Natural killer cell (primary cell): Measurements from ENCODE around the gene GRAMD2B. TPM values are rescaled to one million over a fixed set of nuclear protein-coding genes. Genes with fewer than 3 reads are reported as not detected.
"Not testable (repeated sequence)": the region's sequence is repeated elsewhere in the genome, so short reads cannot be mapped to it uniquely, and the experiment has no call there.

Source experiments
- ATAC-seq, 3 donors: fragments of 150-1000 bp in 2 of 3; fragments of 200-7000 bp in 1 of 3; cut with Tn5 transposase; 1 replicate in 1 of 3; 2 replicates in 2 of 3; pipeline ENCODE4 v1.10.0; 2021; ENCODE audit warnings: mild to moderate bottlenecking in 2 of 3, moderate library complexity in 2 of 3
- DNase-seq, 2 donors: peaks; one replicate each; pipeline versions ENCODE4 v3.0.0 to v3.0.0-alpha.2; 2013 to 2021; ENCODE audit warnings: mixed read lengths in 1 of 2
- H3K27ac ChIP-seq: one replicate; pipeline ENCODE4 v1.5.1; 2013; ENCODE audit warnings: mild to moderate bottlenecking, low read length
- H3K27me3 ChIP-seq: one replicate; pipeline ENCODE4 v1.6.1; 2013; ENCODE audit warnings: low read length; ENCODE audit not compliant: control insufficient read depth, insufficient read depth
- H3K36me3 ChIP-seq: one replicate; pipeline ENCODE4 v1.6.1; 2013; ENCODE audit warnings: low read length; ENCODE audit not compliant: control insufficient read depth, insufficient read depth
- H3K4me1 ChIP-seq: one replicate; pipeline ENCODE4 v1.6.1; 2013; ENCODE audit warnings: low read length; ENCODE audit not compliant: control insufficient read depth, insufficient read depth
- H3K4me3 ChIP-seq: one replicate; pipeline ENCODE4 v1.5.1; 2013; ENCODE audit warnings: low read length
- H3K9me3 ChIP-seq: one replicate; pipeline ENCODE4 v1.6.1; 2013; ENCODE audit warnings: low read length; ENCODE audit not compliant: control insufficient read depth, insufficient read depth
- H3K27ac Mint-ChIP-seq, 2 donors: one replicate each; pipeline ENCODE4 v1.8.0; 2022; ENCODE audit warnings: mild to moderate bottlenecking in 2 of 2, mixed read lengths in 2 of 2, moderate library complexity in 1 of 2
- H3K27me3 Mint-ChIP-seq, 2 donors: one replicate each; pipeline ENCODE4 v1.8.0; 2022; ENCODE audit warnings: low read depth in 2 of 2, mixed read lengths in 2 of 2
- H3K36me3 Mint-ChIP-seq: one replicate; pipeline ENCODE4 v1.8.0; 2022; ENCODE audit warnings: mixed read lengths
- H3K4me1 Mint-ChIP-seq, 2 donors: one replicate each; pipeline ENCODE4 v1.8.0; 2022; ENCODE audit warnings: mixed read lengths in 2 of 2
- H3K4me3 Mint-ChIP-seq: one replicate; pipeline ENCODE4 v1.8.0; 2022; ENCODE audit warnings: mild to moderate bottlenecking, moderate library complexity, mixed read lengths
- H3K9me3 Mint-ChIP-seq, 2 donors: one replicate each; pipeline ENCODE4 v1.8.0; 2022; ENCODE audit warnings: mixed read lengths in 2 of 2
- CTCF ChIP-seq: fragments of 200-600 bp; IDR thresholded peaks from one replicate; pipeline ENCODE4 v1.8.0; 2022; ENCODE audit warnings: antibody characterized with exemption
- WGBS: methylation state at CpG from one replicate; pipeline ENCODE4 v1.1.7; 2013; ENCODE audit warnings: missing lambda C conversion rate; ENCODE audit not compliant: insufficient coverage; 5-methylcytosine and 5-hydroxymethylcytosine counted together
- intact Hi-C: fragments of 100-400 bp; cut with micrococcal nuclease; formaldehyde crosslinking; loops from one replicate; pipeline ENCODE4 v1.14.2; 2022
- total RNA-seq, 4 donors: library from RNA; stranded (reverse); fragments of 120-200 nt in 1 of 4; gene quantifications; one replicate each; pipeline versions ENCODE4 v1.2.3 to v1.2.4, GENCODE V29; 2013 to 2022

GRAMD2B gene
- total RNA-seq, 3 donors from 2014 or later (not counting 1 experiment from before 2014, with no cell fraction given) = 9.2 to 15.4 (median 10.0) TPM

GRCh38 chr5:126469536-126470316 lies 46.5 kb downstream of the GRAMD2B start:
- H3K4me1 Mint-ChIP-seq = no peaks in the 10 kb centered on the region
- Histone ChIP-seq H3K4me1 (no peaks in the 10 kb centered on the region), H3K27ac (no peak overlapping the region), H3K36me3 (peaks cover 6% of the 10 kb centered on the region), H3K4me3 (no peak overlapping the region), H3K27me3 (no peaks in the 10 kb centered on the region), H3K9me3 (no peaks in the 10 kb centered on the region)
- intact Hi-C loops = no loop called here
- no peak overlapping the region for H3K4me3 Mint-ChIP-seq
- DNase-seq = no peak
- no peaks in the 10 kb centered on the region for H3K9me3 Mint-ChIP-seq
- no peak for ATAC-seq
- H3K36me3 Mint-ChIP-seq = no peaks in the 10 kb centered on the region
- no peak for TF ChIP-seq CTCF
- 99% methylated on average over 6 of the region's 6 CpGs for WGBS
- H3K27me3 Mint-ChIP-seq = no peaks in the 10 kb centered on the region
- H3K27ac Mint-ChIP-seq = no peak overlapping the region

GRCh38 chr5:126470529-126470928 lies 47.3 kb downstream of the GRAMD2B start:
- H3K36me3 ChIP-seq, H3K4me3 ChIP-seq, ATAC-seq, H3K27me3 Mint-ChIP-seq, DNase-seq, H3K4me3 Mint-ChIP-seq, H3K9me3 ChIP-seq, H3K4me1 Mint-ChIP-seq, intact Hi-C loops, H3K27me3 ChIP-seq, H3K27ac Mint-ChIP-seq, H3K27ac ChIP-seq, H3K9me3 Mint-ChIP-seq, H3K4me1 ChIP-seq, H3K36me3 Mint-ChIP-seq: not testable (repeated sequence)
- WGBS = 97% methylated on average over 6 of the region's 6 CpGs

DNA sequence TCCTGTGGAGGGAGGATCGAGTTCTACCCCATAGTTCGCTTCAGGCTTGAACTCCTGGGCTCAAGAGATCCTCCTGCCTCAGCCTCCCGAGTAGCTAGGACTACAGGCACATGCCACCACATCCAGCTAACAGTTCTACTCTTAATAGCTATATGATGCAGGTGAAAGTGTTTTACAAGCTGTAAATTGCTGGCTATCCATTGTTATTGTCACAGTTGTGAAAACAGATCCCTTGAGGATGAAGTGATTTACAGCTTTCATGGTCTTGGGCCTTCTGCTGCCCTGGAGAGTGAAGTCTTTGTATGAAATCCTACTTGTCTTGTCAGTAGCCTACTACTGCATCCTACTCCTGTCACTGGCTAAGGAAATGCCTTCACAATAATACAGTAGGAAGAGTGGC lies 48.0 kb downstream of the GRAMD2B start:
- H3K27ac Mint-ChIP-seq = no peak overlapping the region
- no peaks in the 10 kb centered on the region for H3K36me3 Mint-ChIP-seq
- intact Hi-C loops = no loop called here
- no peak for TF ChIP-seq CTCF
- H3K4me3 ChIP-seq = no peak overlapping the region
- ATAC-seq (no peak), DNase-seq (no peak)
- no peaks in the 10 kb centered on the region for H3K4me1 Mint-ChIP-seq
- no peak overlapping the region for H3K4me3 Mint-ChIP-seq
- no peaks in the 10 kb centered on the region for H3K4me1 ChIP-seq
- H3K27me3 ChIP-seq = no peaks in the 10 kb centered on the region
- no peaks in the 10 kb centered on the region for H3K9me3 ChIP-seq
- no peak overlapping the region for H3K27ac ChIP-seq
- H3K9me3 Mint-ChIP-seq = no peaks in the 10 kb centered on the region
- 100% methylated on average over 2 of the region's 3 CpGs for WGBS
- H3K27me3 Mint-ChIP-seq = no peaks in the 10 kb centered on the region
- peaks cover 6% of the 10 kb centered on the region for H3K36me3 ChIP-seq

DNA sequence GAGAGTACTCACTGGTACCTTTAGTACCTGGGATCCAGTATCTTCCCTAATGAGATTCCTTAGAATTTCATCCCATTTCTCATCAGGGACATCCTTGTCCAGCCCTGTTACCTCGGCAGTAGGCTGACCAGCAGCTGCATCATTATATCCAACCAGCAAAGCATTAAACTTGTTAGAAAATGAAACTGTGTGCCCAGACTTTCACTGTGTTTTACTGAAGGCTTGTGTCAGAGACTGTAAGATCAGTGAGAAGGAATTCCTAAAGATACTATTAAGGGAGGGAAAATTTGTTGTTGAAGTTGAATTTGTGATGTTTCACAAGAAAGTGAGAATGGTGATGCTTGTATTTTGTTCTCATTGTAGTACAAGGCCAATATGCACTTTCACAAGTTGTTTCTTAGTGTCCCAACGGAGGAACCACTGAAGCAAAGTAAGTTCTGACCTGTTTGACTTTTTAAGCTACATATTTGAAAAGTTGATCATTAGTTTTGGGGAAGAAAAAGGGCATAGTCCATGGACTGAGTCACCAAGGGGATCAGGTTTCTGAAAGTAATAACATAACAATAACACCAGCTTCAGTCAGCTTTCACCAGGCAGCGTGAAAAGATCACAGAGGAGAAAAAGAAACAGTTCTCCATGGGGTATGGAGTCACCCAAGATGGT lies 48.8 kb downstream of the GRAMD2B start:
- H3K27me3 ChIP-seq = no peaks in the 10 kb centered on the region
- DNase-seq (no peak), ATAC-seq (no peak)
- no peaks in the 10 kb centered on the region for H3K4me1 ChIP-seq
- WGBS = 90% methylated on average over 3 of the region's 3 CpGs
- H3K36me3 ChIP-seq = peaks cover 6% of the 10 kb centered on the region
- TF ChIP-seq CTCF = no peak
- Mint-ChIP-seq H3K4me1 (no peaks in the 10 kb centered on the region), H3K36me3 (no peaks in the 10 kb centered on the region), H3K27me3 (no peaks in the 10 kb centered on the region), H3K27ac (no peak overlapping the region), H3K9me3 (no peaks in the 10 kb centered on the region), H3K4me3 (no peak overlapping the region)
- no peak overlapping the region for H3K4me3 ChIP-seq
- no peak overlapping the region for H3K27ac ChIP-seq
- intact Hi-C loops = no loop called here
- no peaks in the 10 kb centered on the region for H3K9me3 ChIP-seq
